ENCODE results near the gene ZNF524. TPM values are rescaled to one million over a fixed set of nuclear protein-coding genes. Genes with fewer than 3 reads are reported as not detected.

ZNF524 gene
- total and polyA plus RNA-seq, 5 donors from 2014 or later = 13.7 to 53.7 (median 42.7) TPM

DNA sequence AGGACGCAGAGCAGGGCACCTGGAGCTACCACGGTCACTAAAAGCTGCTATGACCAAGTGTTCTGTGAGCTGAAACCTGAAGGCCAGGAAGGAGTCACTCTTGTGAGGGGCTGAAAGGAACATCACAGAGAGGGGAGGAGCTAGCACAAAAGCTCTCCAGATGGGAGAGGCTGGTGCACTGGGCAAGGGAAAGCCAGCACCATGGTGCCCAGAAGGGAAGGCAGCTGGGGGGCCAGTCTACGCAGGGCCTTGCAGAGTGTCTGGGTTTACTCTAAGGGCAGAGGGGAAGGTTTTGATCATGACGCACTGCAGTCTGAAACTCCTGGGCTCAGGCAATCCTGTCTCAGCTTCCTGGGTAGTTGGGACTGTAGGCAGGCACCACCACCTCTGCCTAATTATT, 36.6 kb downstream of the ZNF524 start:
- Histone ChIP-seq H3K27ac (ENCODE audit: insufficient read depth, low read length, poor library complexity, severe bottlenecking) (peak overlapping the region; percentile 100), H3K27me3 (ENCODE audit: control insufficient read depth, insufficient read depth, low read length) (no peaks in the 10 kb centered on the region), H3K9me3 (ENCODE audit: control insufficient read depth in 2 of 2, low read length in 2 of 2) (no peaks in the 10 kb centered on the region), H3K36me3 (ENCODE audit: control insufficient read depth, insufficient read depth, low read length) (no peaks in the 10 kb centered on the region), H3K4me3 (ENCODE audit: low read depth, low read length) (peak overlapping the region; percentile 96), H3K4me1 (ENCODE audit: control insufficient read depth, insufficient read depth, low read length, poor library complexity, severe bottlenecking) (peaks cover 70% of the 10 kb centered on the region)
- no peak for DNase-seq
- H3K36me3 Mint-ChIP-seq = peaks cover 28% of the 10 kb centered on the region
- peaks cover 11 to 73% (median 49%) of the 10 kb centered on the region in 4 donors for H3K4me1 Mint-ChIP-seq
- H3K27me3 Mint-ChIP-seq = peaks cover 11% of the 10 kb centered on the region
- H3K4me3 Mint-ChIP-seq = peak overlapping the region; percentile 96 to 100 (median 99)
- peak overlapping the region in 2 of 3 donors; percentile 100 for H3K27ac Mint-ChIP-seq
- ATAC-seq (ENCODE audit: low read depth in 2 of 2) = no peak
- H3K9me3 Mint-ChIP-seq = peaks cover 0 to 2% (median 0%) of the 10 kb centered on the region in 7 donors

DNA sequence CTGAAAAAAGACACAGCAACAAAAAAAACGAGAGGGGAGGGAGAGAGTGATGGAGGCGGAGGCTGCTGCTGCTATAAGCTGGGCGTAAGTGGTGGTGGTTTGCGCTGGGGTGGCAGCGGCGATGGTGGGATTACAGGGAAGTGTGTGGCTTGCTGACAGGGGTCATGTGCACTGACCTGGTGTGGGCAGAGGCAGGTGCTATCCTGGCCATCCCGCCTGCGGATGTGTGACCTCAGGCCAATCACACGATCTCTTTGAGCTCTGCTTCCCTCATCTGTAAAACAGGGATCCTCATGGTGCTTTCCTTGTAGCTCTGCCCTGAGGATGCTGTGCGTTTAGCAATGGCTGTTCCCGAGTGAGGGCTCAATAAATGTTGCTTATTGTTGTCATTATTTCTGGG, 37.4 kb downstream of the ZNF524 start:
- ATAC-seq (ENCODE audit: low read depth in 2 of 2) (no peak), DNase-seq (no peak)
- Histone ChIP-seq H3K36me3 (ENCODE audit: control insufficient read depth, insufficient read depth, low read length) (no peaks in the 10 kb centered on the region), H3K9me3 (ENCODE audit: control insufficient read depth in 2 of 2, low read length in 2 of 2) (no peaks in the 10 kb centered on the region), H3K4me1 (ENCODE audit: control insufficient read depth, insufficient read depth, low read length, poor library complexity, severe bottlenecking) (peaks cover 71% of the 10 kb centered on the region), H3K27ac (ENCODE audit: insufficient read depth, low read length, poor library complexity, severe bottlenecking) (no peak overlapping the region), H3K4me3 (ENCODE audit: low read depth, low read length) (no peak overlapping the region), H3K27me3 (ENCODE audit: control insufficient read depth, insufficient read depth, low read length) (no peaks in the 10 kb centered on the region)
- Mint-ChIP-seq H3K4me1 (peaks cover 4 to 71% (median 45%) of the 10 kb centered on the region in 4 donors), H3K9me3 (peaks cover 0 to 2% (median 0%) of the 10 kb centered on the region in 7 donors), H3K27me3 (peaks cover 11% of the 10 kb centered on the region), H3K36me3 (peaks cover 28% of the 10 kb centered on the region), H3K4me3 (peak overlapping the region; percentile 71 to 100 (median 92)), H3K27ac (peak overlapping the region; percentile 58 to 100 (median 100))

DNA sequence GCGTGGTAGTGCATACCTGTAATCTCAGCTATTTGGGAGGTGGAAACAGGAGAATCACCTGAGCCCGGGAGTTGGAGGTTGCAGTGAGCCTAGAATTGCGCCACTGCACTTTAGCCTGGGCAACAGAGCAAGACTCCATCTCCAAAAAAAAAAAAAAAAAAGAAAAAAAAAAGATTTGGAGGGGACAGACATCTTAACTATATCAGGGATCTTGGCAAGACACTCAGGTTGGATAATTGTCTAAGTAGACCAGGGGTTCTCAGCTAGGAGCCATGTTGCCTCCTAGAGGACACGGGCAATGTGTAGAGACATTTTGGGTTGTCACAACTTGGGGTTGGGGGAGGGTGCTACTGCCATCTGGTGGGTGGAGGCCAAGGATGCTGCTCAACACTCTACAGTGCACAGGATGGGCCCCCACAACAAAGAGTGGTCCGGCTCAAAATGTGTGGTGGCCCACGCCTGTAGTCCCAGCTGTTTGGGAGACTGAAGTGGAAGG, 38.8 kb downstream of the ZNF524 start:
- Mint-ChIP-seq H3K4me1 (peaks cover 4 to 75% (median 53%) of the 10 kb centered on the region in 4 donors), H3K4me3 (peak overlapping the region; percentile 66 to 96 (median 72)), H3K27me3 (peaks cover 17% of the 10 kb centered on the region), H3K9me3 (peaks cover 0 to 2% (median 0%) of the 10 kb centered on the region in 7 donors), H3K27ac (peak overlapping the region; percentile 1 to 92 (median 59)), H3K36me3 (peaks cover 28% of the 10 kb centered on the region)
- Histone ChIP-seq H3K4me3 (ENCODE audit: low read depth, low read length) (no peak overlapping the region), H3K27me3 (ENCODE audit: control insufficient read depth, insufficient read depth, low read length) (no peaks in the 10 kb centered on the region), H3K4me1 (ENCODE audit: control insufficient read depth, insufficient read depth, low read length, poor library complexity, severe bottlenecking) (peaks cover 79% of the 10 kb centered on the region), H3K36me3 (ENCODE audit: control insufficient read depth, insufficient read depth, low read length) (no peaks in the 10 kb centered on the region), H3K9me3 (ENCODE audit: control insufficient read depth in 2 of 2, low read length in 2 of 2) (no peaks in the 10 kb centered on the region), H3K27ac (ENCODE audit: insufficient read depth, low read length, poor library complexity, severe bottlenecking) (peak overlapping the region; percentile 29)
- ATAC-seq (ENCODE audit: low read depth in 2 of 2) = peak in 1 of 2 donors; percentile 8
- peak; percentile 38 to 78 (median 59) for DNase-seq

DNA sequence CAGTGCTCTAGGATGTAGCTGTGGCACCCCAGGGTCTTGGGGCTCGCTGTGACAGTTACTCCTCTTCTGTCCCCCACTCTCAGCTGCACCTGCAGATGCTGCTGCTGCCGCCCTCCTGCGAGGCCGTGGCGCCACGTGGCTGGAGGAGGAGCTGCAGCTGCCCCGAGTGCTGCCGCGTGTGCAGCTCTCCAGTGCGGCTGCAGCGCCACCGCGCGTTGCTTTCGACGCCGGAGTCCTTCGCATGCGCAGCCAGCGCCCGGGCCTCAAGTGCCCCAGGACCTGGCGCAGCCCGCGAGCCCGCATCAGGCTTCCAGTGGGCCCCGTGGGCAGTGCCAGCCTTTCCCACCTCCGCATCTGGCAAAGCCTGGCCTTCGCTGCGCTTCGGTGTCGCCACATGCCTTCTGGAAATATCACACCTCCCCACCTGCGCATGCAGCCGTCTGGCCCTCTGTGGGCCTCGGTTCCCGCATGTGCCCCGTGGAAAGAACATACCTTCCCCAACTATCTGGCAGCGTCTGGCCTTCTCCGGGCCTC, 40.0 kb downstream of the ZNF524 start:
- H3K4me1 Mint-ChIP-seq = peaks cover 4 to 77% (median 52%) of the 10 kb centered on the region in 4 donors
- H3K36me3 ChIP-seq (ENCODE audit: control insufficient read depth, insufficient read depth, low read length) = peaks cover 4% of the 10 kb centered on the region
- H3K27ac Mint-ChIP-seq = peak overlapping the region in 2 of 3 donors; percentile 79 to 89
- peaks cover 13% of the 10 kb centered on the region for H3K27me3 Mint-ChIP-seq
- no peaks in the 10 kb centered on the region for H3K9me3 ChIP-seq (ENCODE audit: control insufficient read depth in 2 of 2, low read length in 2 of 2)
- H3K27ac ChIP-seq (ENCODE audit: insufficient read depth, low read length, poor library complexity, severe bottlenecking) = peak overlapping the region; percentile 80
- H3K4me1 ChIP-seq (ENCODE audit: control insufficient read depth, insufficient read depth, low read length, poor library complexity, severe bottlenecking) = peaks cover 85% of the 10 kb centered on the region
- DNase-seq (peak; percentile 63 to 89 (median 75)), ATAC-seq (ENCODE audit: low read depth in 2 of 2) (peak; percentile 46)
- H3K4me3 Mint-ChIP-seq = peak overlapping the region; percentile 66 to 96 (median 83)
- H3K27me3 ChIP-seq (ENCODE audit: control insufficient read depth, insufficient read depth, low read length) = no peaks in the 10 kb centered on the region
- H3K4me3 ChIP-seq (ENCODE audit: low read depth, low read length) = no peak overlapping the region
- H3K9me3 Mint-ChIP-seq = peaks cover 0 to 2% (median 0%) of the 10 kb centered on the region in 7 donors
- H3K36me3 Mint-ChIP-seq = peaks cover 24% of the 10 kb centered on the region

DNA sequence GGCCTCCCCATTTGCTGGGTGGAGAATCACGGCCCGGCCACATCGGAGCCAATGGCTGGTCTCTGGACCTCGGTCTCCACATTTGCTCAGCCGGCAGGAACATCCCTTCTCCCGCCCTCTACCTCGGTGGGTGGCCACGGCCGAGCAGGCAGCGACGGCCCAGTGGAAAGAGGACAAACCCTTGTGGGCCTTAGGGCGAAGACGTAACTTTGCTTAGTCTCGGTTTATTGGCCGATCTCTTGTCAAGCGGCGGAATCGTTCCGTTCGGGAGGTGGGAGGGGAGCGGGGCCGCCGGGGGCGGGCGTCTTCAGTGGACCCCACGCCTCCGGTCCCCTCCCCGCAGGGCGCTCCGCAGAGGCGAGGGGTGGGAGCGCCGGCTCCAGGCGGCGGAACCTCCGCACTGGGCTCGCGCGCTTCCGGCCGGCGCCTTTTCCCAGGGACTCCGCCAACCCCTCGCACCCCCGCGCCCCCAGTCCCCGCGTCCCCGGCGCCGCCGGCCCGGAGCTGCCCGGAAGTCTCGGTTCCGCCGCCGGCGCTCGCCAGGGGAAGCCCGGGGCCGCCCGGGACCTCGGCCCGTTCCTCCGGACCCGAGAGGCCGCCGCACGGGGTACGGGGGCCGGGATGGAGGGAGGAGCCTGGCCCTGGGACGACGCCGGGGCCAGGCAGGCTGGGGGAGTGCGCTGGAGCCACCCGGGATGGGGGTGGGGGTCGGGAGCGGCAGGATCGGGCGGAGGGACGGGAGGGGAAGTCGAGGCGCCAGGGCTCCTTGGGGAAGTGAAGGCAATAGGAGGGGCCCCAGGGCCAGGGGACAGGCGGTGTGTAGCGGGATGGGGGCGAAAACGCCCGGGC, 40.7 kb downstream of the ZNF524 start, which contains the start of gene ZNF580:
ZNF580 (plus strand) TSS at position 426 of the 849 bp plus-strand sequence. CDS start 1,507 bp downstream, outside the sequence.
- ATAC-seq (ENCODE audit: low read depth in 2 of 2) (peak; percentile 16 to 25), DNase-seq (peak; percentile 45 to 69 (median 50))
- Histone ChIP-seq H3K27me3 (ENCODE audit: control insufficient read depth, insufficient read depth, low read length) (no peaks in the 10 kb centered on the region), H3K36me3 (ENCODE audit: control insufficient read depth, insufficient read depth, low read length) (peaks cover 8% of the 10 kb centered on the region), H3K4me3 (ENCODE audit: low read depth, low read length) (peak within 1 kb of the TSS; percentile 72), H3K27ac (ENCODE audit: insufficient read depth, low read length, poor library complexity, severe bottlenecking) (peak within 1 kb of the TSS; percentile 80), H3K4me1 (ENCODE audit: control insufficient read depth, insufficient read depth, low read length, poor library complexity, severe bottlenecking) (peaks cover 78% of the 10 kb centered on the region), H3K9me3 (ENCODE audit: control insufficient read depth in 2 of 2, low read length in 2 of 2) (no peaks in the 10 kb centered on the region)
- H3K27ac Mint-ChIP-seq = peak within 1 kb of the TSS; percentile 92 to 95 (median 94)
- peaks cover 19% of the 10 kb centered on the region for H3K36me3 Mint-ChIP-seq
- H3K4me1 Mint-ChIP-seq = peaks cover under 1 to 75% (median 49%) of the 10 kb centered on the region in 4 donors
- peak within 1 kb of the TSS; percentile 83 to 98 (median 92) for H3K4me3 Mint-ChIP-seq
- peaks cover 0 to 2% (median 0%) of the 10 kb centered on the region in 7 donors for H3K9me3 Mint-ChIP-seq
- H3K27me3 Mint-ChIP-seq = peaks cover 11% of the 10 kb centered on the region

DNA sequence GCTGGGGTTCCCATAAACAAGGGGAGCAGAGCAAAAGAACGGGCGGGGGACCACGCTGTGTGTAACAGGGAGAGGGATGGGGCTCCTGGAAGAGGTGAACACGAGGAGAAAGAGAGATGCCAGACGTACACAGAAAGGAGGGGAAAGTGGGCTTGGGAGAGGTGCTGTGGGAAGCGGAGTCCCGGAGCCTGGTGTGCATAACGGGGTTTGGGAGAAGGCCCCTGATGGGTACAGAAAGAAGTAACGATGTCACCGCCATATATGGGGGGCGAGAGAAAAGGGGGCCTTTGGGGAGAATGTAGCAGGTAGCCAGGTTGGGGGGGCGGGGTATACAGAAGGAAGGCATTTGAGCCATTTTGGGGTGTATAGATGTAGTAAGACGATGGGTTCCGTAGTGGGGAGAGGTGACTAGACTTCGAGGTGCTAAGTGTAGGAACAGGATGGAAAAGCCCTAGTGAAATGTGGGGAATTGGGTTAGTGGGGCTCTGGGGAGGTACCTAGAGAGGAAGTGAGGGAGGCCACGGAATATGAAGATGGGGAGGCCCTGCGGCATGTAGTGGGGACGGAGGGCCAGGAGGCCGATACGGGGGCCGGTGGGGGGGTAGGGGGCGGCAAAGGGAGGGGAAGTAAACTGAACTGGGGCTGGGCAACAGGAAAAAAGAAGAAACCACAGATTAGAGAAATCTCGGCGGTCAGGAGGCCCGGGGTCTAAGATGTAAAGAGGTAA, 41.5 kb downstream of the ZNF524 start:
- peak overlapping the region; percentile 80 for H3K27ac ChIP-seq (ENCODE audit: insufficient read depth, low read length, poor library complexity, severe bottlenecking)
- H3K9me3 ChIP-seq (ENCODE audit: control insufficient read depth in 2 of 2, low read length in 2 of 2) = no peaks in the 10 kb centered on the region
- H3K4me1 ChIP-seq (ENCODE audit: control insufficient read depth, insufficient read depth, low read length, poor library complexity, severe bottlenecking) = peaks cover 70% of the 10 kb centered on the region
- H3K36me3 Mint-ChIP-seq = peaks cover 11% of the 10 kb centered on the region
- peak in 1 of 2 donors; percentile 2 for ATAC-seq (ENCODE audit: low read depth in 2 of 2)
- peaks cover 0 to 68% (median 41%) of the 10 kb centered on the region in 4 donors for H3K4me1 Mint-ChIP-seq
- H3K27me3 ChIP-seq (ENCODE audit: control insufficient read depth, insufficient read depth, low read length) = no peaks in the 10 kb centered on the region
- peak in 2 of 3 donors; percentile 34 to 51 for DNase-seq
- H3K36me3 ChIP-seq (ENCODE audit: control insufficient read depth, insufficient read depth, low read length) = peaks cover 8% of the 10 kb centered on the region
- peak overlapping the region; percentile 72 for H3K4me3 ChIP-seq (ENCODE audit: low read depth, low read length)
- peaks cover 0 to 2% (median 0%) of the 10 kb centered on the region in 7 donors for H3K9me3 Mint-ChIP-seq
- H3K27ac Mint-ChIP-seq = peak overlapping the region; percentile 92 to 95 (median 94)
- peak overlapping the region; percentile 83 to 98 (median 90) for H3K4me3 Mint-ChIP-seq
- H3K27me3 Mint-ChIP-seq = peaks cover 11% of the 10 kb centered on the region

Data from CD4-positive, CD25-positive, alpha-beta regulatory T cell (primary cell).